ENCODE measurements around the gene SCARB1.
"Not testable (repeated sequence)": the region's sequence is repeated elsewhere in the genome, so short reads cannot be mapped to it uniquely, and the experiment has no call there.

SCARB1 gene

DNA sequence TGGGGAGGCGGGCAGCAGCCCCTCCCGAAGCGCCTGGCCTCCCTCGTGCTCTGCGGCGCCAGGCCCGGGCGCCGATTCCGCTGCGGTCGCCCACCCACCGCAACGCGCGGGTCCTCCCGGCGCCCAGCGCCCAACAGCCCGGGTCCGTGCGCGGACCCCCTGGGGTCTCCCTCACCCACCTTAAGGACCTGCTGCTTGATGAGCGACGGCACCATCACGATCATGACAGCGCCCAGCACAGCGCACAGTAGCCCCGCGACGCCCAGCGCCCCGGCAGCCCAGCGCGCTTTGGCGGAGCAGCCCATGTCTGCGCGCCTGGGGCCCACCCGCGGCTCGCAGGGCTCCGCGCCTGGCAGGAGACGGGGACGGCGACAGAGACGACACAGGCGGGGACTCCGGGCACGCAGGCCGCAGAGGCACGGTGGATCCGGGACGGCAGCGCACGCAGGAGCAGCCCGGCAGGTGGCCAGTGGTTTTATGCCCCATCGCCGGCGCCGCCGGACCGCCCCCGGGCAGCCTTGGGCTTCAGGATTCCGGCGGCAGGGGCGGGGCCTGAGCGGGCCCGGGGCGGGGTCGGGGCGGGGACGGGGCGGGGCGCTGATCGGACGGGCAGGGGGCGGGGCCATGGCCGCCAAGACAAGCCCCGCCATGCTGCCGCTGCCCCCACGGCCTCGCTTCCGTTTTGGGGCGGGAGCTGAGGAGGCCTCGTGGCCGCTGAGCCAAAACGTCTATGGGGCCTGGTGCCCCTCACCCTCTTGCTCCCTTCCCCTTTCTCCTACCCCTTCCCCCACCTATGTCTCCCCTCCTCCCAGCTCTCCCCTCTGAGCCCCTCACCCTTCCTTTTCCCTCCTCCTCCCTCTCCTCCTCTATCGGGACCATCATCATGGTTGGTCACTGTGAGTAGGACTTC, at the start of gene SCARB1:
Gene SCARB1, minus strand, starts transcription at position 449 of the 910 bp plus-strand sequence. Its CDS starts 144 bp downstream, at position 305.
- peak; percentile 77 for DNase-seq

DNA sequence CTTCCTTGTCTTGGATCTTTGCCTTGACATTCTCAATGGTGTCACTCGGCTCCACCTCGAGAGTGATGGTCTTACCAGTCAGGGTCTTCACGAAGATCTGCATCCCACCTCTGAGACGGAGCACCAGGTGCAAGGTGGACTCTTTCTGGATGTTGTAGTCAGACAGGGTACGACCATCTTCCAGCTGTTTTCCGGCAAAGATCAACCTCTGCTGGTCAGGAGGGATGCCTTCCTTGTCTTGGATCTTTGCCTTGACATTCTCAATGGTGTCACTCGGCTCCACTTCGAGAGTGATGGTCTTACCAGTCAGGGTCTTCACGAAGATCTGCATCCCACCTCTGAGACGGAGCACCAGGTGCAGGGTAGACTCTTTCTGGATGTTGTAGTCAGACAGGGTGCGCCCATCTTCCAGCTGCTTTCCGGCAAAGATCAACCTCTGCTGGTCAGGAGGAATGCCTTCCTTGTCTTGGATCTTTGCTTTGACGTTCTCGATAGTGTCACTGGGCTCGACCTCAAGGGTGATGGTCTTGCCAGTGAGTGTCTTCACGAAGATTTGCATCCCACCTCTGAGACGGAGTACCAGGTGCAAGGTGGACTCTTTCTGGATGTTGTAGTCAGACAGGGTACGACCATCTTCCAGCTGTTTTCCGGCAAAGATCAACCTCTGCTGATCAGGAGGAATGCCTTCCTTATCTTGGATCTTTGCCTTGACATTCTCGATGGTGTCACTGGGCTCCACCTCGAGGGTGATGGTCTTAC, 49.0 kb upstream of the SCARB1 start:
- DNase-seq, result not testable (repeated sequence)

GRCh38 chr12:124911521-124911920, 47.9 kb upstream of the SCARB1 start:
- not testable (repeated sequence) for DNase-seq

- no peak for DNase-seq
Observed at GRCh38 chr12:124910561-124911478, 47.2 kb upstream of the SCARB1 start.

- no peak for DNase-seq
Observed at GRCh38 chr12:124909831-124910560, 46.3 kb upstream of the SCARB1 start.

DNA sequence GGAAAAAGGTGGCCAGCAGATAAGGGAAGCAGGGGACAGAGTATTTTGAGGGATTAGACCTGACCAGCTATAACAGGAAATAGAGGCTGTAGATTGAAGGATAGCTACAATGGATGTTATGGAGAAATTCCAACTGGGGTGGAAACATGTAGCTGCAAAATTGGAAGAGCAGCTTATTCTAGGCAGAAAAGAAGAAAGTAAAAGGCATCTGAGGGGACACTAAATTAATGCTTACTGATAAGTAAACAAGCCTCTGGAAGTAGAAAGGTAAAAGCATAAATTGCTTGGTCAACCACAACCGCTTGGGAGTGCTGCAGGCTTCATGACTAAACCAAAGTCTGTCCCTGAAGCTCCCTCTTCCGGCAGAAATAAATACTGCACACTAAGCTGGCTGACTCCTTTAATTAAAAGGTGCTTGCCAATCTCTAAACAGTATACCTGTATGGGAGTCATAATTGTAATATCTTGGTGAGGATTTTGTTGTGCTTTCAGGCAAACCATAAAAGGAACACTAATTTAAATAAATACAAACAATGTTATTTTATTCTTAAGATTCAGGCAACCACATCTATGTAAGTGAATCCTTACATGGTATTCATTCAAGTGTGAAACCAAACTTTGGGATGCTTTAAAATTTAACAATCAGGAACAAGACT, 43.1 kb upstream of the SCARB1 start:
- peak; percentile 87 for DNase-seq

DNA sequence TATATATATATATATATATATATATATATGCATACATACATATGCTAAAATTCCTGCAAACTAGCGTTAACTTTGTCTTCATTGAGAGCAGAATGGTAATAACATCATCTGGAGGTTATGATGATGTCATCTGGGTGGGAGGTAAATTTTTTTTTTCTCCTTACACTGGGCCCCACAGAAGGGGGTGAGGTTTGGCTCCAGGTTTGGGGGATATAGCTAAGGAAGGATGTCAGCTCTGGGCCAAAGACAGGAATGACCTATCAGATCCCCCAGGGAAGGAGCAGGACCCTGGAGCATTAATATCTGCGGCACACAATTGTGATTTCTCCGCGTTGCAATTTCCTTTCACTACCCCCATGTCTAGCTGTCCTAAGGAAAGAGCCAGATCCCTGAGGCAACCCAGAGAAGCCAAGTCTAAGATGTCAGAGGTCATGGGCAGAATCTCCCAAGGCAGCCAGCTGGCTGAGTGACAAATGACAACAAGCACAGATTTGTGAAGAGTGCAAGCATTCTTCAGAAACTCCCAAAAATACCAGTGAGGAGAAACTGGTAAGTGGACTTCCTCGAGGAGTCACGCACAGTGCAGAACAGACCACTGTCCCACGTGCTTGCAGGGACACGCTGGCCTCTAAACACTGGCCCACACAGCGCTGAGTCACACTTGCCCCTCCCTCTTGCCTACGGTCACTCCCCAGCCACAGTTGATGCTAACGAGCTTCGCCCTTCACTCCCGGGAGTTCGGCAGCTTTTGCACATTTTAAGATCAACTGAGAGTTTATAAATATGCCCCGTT, 40.8 kb upstream of the SCARB1 start:
- no peak for DNase-seq

DNA sequence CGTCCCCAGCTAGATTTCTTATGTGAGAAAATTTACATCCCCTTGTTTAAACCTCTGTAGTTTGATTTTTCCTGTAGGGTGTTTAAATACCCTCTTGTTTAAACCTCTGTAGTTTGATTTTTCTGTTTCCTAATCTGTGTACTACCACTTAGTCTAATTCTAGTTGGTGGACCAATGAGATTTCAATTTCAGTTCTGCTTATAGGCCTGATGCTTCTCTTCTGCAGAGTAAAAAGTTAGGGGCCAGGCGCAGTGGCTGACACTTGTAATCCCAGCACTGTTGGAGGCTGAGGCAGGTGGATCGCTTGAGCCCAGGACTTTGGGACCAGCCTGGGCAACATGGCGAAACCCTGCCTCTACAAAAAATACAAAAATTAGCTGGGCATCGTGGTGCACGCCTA, 39.3 kb upstream of the SCARB1 start:
- no peak for DNase-seq

DNA sequence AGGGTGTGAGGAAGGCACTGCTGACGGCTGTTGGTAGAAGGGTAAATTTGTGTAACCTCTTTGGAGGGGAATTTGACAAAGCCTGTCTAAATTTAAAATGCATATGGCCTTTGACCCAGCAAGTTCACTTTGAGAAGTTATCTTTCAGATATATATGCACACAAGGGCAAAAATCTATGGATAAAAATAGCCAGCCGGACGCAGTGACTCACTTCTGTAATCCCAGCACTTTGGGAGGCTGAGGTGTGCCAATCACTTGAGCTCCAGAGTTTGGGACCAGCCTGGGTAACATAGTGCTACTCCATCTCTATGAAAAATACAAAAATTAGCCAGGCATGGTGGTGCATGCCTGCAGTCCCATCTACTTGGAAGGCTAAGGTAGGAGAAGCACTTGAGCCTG, 37.3 kb upstream of the SCARB1 start:
- no peak for DNase-seq

- not testable (repeated sequence) for DNase-seq
Observed at GRCh38 chr12:124900345-124900795, 36.7 kb upstream of the SCARB1 start.

GRCh38 chr12:124898923-124899294, 35.2 kb upstream of the SCARB1 start:
- no peak for DNase-seq

DNA sequence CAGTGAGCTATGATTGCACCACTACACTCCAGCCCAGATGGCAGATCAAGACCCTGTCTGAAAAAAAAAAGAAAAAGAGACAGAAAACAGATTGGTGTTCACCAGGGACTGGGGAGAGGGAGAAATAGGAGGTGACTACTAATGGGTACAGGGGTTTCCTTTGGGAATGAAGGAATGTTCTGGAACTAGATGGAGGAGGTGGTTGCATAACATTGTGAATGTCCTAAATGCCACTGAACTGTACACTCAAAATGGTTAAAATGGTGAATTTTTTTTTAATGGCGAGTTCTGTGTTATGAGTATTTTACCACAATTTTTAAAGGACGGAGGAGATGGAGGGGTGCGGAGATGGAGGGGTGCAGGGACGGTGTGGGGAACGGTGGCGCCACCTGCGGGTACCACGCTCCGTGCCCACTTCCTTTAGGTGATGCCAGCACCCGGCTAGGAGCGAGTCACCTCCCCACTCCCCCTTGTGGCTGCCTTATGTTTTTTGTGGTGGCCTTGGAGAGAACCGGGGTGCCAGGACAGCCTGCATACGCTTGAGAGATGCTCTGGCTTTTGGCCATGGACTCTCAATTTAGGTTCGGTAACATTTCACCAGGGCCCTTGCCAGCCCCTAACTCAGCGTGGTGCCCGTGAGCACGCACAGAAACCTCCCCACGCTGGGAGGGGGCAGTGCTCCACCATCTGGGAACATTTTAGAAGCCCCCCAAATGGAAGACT, 34.7 kb upstream of the SCARB1 start:
- peak; percentile 67 for DNase-seq

DNA sequence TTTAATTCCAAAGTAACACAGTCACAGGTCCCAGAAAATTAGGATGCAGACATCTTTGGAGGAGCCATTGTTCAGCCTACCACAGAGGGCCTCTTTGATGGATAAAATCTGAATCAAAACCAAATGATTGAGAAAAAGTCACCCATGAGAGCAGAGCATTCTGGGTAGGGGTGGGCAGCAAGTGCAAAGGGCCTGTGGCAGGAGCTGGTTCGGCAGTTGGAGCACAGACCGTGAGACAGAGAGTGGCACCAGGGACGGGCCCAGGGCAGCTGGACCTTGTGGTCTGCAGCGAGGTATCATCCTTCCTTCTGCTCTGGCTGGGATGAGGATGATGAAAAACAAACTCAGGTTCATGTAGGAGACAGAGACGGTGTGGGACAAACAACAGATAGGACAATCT, 32.8 kb upstream of the SCARB1 start:
- DNase-seq, result no peak

DNA sequence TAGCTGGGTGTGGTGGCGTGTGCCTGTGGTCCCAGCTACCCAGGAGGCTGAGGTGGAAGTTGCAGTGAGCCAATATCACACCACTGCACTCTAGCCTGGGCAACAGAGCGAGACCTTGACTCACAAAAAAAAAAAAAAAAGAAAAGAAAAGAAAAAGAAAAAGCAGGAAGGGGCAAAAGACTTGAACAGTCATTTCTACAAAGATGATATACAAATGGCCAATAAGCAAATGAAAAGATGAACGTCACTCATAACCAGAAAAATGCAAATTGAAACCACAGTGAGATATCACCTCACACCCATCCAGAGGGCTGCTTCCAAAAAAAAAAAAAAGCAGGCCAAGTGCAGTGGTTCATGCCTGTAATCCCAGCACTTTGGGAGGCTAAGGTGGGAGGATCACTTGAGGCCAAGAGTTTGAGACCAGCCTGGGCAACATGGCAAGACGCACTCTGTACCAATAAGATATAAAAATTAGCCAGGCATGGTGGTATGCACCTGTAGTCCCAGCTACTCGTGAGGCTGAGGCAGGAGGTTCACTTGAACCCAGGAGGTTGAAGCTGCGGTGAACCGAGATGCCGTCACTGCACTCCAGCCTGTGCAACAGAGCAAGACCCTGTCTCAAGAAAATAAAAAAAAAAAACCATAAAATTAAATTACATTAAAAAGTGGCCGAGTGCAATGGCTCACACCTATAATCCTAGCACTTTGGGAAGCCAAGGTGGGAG, 30.3 kb upstream of the SCARB1 start:
- DNase-seq, result no peak

- no peak for DNase-seq
Observed at GRCh38 chr12:124888260-124888659, 24.6 kb upstream of the SCARB1 start.

DNA sequence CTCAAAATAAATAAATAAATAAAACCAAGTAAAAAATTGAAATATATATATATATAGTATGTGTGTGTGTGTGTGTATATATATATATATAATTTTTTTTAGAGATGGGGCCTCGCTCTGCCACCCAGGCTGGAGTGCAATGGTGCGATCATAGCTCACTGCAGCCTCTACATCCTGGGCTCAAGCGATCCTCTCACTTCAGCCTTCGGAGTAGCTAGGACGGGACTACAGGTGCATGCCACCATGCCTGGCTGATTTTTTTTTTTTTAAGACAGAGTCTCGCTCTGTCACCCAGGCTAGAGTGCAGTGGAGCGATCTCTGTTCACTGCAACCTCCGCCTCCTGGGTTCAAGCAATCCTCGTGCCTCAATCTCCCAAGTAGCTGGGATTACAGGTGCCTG, 24.1 kb upstream of the SCARB1 start:
- DNase-seq, result not testable (repeated sequence)

- no peak for DNase-seq
Observed at GRCh38 chr12:124884587-124885438, 21.1 kb upstream of the SCARB1 start.
